NCI-H2107 (cell line): ENCODE results near the gene FOXK2.
"Not testable (repeated sequence)": the region's sequence is repeated elsewhere in the genome, so short reads cannot be mapped to it uniquely, and the experiment has no call there.

Experiments
- DNase-seq: peaks from one replicate; lab custom pipeline; 2025; lab: John Stamatoyannopoulos, UW

The FOXK2 gene

DNA sequence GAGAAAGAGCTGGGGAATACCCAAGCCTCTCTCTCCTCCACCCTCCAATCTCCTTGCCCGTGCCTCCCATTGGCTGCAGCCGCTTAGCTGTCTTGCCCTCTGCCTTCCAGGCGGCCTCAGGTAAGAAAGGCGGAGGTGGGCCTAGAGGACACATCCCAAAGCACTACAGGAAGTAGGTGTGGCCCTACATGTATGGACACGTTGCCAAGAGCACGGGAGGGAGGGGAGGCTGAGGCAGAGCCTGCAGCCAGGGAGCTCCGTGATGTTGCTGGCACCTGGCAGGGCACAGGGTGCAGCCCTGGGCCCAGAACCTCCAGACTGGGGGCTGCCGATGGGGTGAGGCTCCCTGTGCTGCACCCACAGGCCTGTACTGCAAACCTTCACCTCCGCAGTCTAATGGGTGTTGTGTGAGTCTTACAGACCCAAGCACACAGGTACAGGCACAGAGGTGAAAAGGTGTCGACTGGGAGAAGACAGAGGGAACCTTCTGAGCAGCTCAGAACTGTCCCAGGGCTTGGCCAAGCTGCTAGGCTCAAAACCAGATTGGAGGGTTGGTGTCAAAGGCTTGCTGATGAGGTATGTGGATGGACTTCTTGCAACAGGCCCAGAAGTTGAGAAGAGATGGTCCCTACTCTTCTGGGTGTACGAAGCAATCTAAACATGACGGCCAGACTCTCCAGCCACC, 23.5 kb upstream of the FOXK2 start:
- DNase-seq, result no peak

DNA sequence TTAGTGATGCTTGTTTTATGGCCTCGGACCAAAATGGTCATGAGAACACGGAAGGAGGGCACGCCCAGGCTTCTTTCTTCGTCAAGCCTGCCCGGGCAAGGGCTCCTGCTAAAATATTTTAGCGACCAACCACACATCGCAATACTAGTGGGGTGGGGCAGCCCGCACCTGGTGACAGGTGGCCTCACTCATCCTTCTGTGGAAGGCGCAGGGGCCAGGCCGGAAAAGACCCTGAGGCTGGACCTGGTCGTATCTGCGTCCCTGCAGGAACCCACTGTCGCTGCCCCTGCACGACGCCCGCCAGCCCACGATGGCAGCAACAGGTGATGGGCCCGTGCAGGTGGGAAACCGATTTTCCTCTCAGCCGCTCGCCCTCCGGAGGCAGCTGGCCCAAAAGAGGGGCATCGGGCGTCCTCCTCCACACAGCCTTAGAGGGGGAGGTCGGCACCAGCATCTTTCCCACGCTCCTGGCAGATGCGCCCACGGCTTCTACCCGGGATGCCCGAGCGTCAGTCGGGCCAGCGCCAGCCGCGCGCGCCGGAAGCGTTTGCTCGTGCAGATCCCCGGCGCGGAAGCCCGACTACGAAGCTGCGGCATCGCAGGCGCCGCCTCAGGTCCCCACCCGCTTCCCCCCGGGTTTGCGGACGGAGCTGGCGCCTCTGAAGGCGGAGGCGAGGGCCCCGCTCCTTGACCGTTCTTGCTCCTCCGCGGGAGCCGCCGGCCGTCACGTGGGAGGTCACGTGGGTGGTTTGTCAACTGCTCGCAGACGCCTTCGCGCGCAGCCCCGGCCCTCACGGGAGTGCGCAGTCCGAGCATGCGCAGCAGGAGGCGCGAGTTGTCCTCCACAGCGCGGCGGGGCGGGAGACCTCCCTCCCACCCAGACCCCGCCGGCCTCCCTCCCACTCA, 22.8 kb upstream of the FOXK2 start:
- DNase-seq, result peak; percentile 67

DNA sequence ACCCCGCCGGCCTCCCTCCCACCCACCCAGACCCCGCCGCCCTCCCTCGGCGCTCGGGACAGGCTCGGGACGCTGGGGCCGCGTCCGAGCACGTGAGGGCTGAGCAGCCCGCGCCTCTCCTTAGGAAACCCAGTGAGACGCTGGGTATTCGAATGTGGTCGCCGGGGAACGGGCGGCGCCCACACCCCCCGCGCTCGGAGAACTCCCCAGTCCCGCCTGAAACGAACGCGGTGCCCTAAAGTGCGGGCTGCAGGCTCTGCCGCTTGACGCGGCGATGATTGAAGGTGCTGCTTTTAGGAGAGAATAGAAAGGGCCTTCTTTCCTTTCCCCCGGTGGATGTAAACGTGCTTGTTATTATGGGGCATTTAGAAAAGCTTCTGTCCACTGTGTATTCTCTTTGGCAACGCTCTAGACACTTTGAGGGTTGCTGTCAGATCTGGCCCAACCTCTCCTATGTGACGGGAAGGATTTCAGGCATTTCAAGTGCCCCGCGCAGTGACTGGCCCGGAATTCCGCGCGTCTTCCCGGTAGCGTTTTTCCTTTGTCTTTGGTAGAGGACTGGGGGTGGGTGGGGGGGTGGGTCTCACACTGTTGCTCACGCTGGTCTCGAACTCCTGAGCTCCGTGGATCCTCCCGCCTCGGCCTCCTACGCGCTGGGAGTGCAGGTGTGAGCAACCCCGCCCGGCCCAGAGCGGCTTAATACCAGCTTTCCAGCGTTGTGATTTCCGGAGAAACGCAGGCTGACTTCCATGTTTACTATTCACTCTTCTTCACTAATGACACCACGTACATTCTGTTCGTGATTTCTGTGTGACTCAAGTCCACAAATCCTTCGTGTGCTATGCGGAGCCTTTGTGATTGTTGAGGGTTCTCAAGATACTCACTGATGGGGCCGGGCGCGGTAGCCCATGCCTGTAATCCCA, 21.8 kb upstream of the FOXK2 start:
- no peak for DNase-seq

DNA sequence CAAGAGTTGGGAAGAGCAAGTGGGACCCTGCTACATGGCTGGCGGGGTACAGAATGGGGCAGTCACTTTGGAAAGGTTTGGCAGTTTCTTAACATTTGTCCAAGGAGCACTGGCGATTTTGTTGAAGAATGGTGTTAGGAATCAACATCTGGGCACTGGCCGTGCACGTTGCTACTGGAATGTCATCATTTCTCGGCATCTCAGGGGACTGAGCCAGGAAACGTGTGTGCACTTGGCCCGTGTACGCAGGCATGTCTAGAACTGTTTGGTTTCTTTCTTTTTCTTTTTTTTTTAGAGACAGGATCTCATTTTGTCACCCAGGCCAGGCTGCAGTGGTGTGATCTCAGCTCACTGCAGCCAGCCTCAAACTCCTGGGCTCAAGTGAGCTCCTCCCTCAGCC, 17.3 kb upstream of the FOXK2 start:
- DNase-seq, result no peak

DNA sequence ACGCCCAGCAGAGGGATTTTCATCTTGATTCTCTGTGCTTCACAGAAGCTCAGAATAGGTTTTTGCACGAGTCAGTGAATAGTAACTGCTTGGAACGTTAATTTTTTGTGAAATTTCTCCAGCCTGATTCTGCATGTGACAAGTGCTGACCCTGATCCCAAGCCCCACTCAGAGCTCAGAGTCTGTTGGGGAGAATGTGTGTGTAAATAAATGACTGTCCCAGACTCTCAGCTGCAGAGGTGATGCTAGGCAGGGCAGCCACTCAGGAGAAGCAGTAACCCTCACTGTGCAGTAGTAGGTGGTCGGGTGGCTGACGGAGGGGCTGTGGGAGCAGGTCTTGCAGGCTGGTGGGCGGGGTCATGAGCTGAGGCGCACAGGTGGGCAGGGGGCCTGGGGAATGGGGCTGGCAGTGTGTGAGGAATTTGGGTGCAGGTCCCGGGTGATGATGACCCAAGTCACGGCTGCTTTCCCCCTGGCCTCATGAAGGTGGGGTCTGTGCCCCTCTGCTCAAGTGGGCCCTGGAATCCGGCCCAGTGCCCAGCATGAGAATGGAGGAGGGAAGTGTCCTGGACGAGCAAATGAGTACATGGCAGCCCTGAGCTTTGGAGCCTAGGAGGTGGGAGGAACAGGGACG, 16.3 kb upstream of the FOXK2 start:
- no peak for DNase-seq

DNA sequence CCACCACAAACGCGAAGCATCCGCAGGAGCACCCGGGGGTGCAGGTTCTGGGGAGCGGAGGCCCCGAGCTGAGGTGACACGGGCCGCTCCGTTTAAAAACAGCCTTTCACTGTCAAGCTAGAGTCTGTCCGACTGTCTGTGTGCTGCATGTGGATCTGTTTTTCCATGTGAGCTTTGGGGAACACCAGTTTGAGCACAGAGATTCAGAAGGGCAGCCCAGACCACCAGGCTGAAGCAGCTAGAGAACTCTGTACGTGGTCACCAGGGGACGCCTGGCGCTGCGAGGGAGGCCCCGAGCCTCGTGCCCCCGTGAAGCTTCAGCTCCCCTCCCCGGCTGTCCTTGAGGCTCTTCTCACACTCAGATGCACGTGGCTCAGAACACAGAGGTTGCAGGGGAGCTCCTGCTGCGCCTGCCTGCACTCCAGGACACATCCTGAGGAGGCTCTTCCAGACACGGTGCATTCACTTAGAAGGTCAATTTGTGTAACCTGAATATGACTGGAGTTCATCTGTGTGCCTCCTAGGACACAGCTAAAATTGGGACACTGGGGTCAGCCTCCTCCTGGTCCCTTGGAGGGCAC, 15.7 kb upstream of the FOXK2 start:
- no peak for DNase-seq

DNA sequence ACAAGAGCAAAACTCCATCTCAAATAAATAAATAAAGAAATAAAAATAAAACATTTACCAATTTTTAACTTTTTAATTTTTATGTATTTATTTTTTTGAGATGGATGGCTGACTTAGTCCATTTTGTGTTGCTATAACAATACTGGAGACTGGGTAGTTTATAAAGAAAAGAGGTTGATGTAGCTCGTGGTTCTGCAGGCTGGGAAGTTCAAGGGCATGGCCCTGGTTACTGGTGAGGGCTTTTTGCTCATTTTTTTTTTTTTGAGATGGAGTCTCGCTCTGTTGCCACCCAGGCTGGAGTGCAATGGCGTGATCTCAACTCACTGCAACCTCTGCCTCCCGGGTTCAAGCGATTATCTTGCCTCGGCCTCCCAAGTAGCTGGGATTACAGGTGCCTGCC, 14.2 kb upstream of the FOXK2 start:
- no peak for DNase-seq

DNA sequence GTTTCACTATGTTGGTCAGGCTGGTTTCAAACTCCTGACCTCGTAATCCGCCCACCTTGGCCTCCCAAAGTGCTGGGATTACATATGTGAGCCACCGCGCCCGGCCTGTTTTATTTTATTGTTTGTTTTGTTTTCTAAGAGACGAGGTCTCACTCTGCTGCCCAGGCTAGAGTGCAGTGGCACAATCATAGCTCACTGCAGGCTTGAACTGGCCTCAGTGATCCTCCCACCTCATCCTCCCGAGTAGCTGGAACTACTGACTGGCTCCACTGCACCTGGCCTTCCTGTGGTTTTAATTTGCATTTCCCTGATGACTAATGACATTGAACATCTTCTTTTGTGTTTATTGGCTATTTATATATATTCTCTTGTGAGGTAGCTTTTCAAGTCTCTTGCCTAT, 13.1 kb upstream of the FOXK2 start:
- not testable (repeated sequence) for DNase-seq

DNA sequence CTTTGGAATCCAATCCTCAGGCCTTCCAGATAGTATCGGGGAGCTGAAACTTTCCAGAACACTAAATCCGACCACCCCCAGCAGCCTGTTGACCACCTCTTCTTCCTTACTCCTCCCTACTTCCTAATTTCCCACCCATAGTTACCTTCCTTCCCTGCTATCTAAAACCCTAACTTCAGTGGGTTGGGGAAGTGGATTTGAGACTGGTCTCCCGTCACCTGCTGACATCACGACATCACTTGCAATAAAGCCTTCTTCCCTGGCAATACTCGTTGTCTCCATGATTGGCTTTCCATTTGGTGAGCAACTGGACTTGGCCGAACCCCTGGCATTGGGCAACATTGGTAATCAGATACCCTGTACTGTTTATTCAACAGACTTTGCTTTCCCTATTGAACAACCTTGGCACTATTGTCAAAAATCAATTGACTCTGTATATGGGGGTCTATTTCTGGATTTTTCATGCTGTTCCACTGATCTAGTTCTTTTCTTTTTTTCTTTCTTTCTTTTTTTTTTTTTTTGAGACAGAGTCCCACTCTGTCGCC, 11.8 kb upstream of the FOXK2 start:
- no peak for DNase-seq

DNA sequence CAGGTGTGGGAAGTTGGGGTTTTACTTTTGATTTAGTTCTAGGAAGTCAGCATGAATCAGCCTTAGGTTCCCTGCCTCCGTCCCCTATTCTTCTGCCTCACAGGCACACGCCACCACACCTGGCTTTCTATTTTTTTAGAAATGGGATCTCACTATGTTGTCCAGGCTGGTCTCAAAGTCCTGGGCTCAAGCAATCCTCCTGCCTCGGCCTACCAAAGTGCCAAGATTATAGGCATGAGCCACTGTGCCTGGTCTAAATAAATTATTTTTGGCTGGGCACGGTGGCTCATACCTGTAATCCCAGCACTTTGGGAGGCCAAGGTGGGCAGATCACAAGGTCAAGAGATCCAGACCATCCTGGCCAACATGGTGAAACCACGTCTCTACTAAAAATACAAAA, 7.9 kb upstream of the FOXK2 start:
- not testable (repeated sequence) for DNase-seq

DNA sequence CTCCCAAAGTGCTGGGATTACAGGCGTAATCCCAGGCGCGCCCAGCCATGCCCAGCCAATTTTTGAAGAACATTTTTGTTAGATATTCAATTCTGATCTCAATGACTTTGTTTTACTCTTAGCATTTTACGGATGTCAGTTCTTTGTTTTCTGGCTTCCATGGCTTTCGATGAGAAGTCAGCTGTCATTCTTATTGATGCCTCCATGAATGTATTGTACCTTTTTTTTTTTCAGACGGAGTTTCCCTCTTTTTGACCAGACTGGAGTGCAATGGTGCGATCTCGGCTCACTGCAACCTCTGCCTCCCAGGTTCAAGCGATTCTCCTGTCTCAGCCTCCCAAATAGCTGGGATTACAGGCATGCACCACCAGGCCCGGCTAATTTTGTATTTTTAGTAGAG, 5.7 kb upstream of the FOXK2 start:
- not testable (repeated sequence) for DNase-seq

DNA sequence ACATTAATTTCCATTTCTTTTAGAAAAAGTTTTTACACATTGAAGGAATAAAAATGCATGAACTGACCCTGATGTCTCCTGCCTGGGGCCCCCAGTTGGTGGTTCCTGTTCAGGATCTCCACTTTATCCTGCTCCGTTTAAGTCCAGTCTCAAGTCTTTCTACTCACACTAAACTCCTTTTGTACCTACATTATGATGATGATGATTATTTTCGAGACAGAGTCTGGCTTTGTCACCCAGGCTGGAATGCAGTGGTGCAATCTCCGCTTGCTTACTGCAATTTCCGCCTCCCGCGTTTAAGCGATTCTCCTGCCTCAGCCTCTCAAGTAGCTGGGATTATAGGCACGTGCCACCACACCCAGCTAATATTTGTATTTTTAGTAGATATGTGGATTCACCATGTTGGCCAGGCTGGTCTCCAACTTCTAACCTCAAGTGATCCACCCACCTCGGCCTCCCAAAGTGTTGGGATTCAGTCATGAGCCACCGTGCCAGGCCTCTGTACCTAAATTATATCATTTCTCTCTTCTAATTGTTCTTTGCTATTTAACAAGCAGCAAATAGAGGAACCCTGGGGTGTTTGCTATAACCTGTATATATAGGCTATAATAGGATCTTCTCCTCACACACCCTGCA, 2.2 kb upstream of the FOXK2 start:
- DNase-seq, result no peak

DNA sequence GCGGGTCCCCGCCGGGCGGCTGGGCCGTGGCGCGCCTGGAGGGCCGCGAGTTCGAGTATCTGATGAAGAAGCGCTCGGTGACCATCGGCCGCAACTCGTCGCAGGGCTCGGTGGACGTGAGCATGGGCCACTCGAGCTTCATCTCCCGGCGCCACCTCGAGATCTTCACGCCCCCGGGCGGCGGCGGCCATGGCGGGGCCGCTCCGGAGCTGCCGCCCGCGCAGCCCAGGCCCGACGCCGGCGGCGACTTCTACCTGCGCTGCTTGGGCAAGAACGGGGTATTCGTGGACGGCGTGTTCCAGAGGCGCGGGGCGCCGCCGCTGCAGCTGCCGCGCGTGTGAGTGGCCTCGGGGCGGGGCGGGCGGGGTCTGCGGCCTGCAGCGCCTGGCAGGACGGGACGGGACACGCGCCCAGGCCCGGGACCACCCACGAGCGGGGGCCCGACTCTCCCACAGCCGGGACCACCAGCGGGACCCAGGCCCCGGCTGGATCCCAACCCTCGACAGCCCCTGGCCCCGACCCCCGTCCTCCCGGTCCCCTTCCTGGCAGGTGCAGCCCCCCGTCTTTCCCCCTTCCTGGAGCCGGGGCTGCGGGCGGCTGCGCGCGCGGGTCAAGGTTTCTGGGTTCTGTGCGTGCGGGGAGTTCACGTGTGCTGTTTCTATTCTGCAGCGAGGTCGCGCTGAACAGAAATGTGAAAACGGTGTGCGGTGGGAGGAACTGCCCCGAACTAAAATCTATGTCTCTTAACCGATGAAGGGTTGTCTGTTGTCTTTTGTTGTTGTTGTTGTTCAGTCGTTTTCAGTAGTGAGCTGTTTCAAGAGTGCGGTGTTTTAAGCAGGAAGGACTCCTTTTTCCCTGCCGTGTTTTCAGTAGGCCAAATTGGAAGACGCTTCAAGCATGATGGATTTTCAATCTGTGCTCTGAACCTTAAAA, 705 bp downstream of the FOXK2 start:
- no peak for DNase-seq

DNA sequence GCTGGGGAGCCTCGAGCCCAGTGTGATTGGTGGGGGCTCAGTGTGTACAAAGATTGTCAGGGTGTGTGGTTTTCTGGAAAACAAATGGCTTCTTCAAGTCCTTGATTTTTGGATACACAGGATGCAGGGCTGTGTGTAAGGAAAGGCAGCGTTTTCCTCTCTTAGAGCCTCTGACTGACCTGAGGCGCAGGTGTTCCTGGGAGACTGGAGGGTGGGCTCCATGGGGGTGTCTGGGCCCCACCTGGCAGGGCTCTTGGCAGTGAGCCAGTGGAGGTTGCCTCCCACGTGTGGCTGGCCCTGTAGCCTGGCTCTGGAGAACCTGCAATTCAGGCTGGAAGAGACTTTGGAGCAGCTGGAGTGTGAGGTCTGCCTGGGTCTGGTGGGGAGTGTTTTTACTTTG, 5.0 kb downstream of the FOXK2 start:
- no peak for DNase-seq

DNA sequence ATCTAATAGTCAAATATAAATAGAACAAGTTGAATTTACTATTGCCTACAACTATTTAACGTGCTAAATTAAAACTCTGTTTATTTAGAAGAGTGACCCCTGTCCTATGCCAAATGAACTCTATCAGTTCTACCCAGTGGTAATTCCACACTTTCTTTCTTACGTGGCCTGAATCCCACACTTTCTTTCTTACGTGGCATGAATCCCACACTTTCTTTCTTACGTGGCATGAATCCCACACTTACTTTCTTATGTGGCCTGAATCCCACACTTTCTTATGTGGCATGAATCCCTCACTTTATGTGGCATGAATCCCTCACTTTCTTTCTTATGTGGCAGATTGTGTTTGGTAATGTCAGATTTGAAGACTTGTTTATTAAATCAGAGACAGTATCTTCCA, 6.2 kb downstream of the FOXK2 start:
- no peak for DNase-seq

DNA sequence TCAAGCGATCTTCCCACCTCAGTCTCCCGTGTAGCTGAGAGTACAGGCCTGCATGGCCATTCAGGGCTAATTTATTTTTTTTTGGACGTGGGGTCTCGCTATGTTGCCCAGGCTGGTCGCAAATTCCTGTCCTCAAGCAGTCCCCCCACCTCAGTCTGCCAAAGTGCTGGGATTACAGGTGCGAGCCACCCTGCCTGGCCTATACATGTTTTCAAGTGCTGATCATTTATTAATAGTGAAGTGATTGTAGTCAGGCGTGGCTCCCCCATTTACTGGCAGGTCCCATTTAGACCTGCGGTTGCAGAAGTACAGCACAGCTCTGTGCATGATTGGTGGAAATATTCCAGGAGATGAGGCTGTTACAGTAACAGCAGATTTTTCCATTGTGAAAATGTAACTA, 8.4 kb downstream of the FOXK2 start:
- no peak for DNase-seq

DNA sequence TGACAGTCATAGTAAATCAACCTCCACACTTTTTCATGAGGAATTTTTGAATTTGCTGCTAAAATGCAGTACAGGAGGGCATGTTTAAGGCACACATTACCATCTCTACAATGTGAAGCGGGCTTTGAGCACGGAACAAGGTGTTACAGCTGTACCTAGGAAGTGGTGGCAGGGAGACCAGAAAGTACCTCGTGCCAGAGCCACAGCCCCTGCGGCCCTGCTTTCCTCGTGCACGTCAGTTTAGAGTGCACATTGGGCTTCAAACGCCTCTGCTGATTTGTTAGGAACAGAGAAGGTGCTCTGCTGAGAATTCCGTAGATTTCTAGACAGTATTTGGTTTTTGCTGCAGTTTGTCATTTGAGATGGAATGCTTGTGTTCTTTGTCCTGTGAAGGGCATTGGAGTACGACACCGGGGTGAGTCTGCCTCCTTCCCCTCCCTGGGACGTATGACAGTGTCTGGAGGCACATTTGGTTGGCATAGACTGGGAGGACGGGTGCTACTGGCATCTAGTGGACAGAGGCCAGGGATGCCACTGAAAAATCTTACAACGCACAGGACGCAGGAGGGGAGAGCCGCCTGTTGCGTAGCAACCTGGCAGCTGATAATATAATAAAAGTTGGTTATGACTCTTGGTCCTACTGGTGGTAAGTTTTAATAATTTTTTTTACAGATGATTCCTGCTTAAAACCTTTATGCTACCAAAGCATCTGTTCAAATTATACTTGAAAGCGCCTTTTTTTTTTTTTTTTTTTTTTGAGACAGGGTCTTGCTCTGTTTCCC, 9.1 kb downstream of the FOXK2 start:
- DNase-seq, result peak; percentile 63

DNA sequence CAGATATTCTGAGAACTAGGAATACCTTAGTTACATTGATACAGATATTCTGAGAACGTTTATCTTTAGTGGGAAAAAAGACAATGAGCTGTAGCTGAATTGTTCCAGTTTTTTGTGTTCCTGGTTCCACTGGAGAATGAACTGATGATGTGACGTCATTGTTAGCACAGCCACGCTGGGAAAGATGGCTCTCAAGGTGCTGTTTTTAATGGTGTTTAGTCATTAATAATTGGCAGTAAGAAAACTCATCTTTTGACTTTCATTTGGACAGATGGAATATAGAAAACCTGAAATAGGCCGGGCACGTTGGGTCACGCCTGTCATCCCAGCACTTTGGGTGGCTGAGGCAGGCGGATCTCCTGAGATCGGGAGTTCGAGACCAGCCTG, 10.4 kb downstream of the FOXK2 start:
- DNase-seq, result no peak

DNA sequence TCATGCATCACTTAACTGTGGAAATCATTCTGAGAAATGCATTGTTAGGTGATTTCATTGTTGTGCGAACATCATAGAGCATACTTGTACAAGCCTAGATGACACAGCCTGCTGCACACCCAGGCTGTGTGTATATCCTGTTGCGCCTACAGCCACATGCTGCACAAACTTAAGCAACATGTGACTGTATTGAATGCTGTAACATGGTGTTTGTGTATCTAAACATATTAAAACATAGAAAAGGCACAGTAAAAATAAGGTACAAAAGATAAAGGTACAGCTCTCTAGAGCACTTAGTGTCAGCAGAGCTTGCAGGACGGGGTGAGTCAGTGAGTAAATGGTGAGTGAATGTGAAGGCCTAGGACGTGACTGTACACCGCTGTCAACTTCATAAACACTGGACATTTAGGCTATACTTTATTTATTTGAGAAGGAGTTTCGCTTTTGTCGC, 11.9 kb downstream of the FOXK2 start:
- DNase-seq, result no peak
